Epidermal melanocyte (primary cell): ENCODE results near the gene TVP23A.

ENCODE experiments used
- DNase-seq: peaks from one replicate; pipeline ENCODE4 v3.0.0; 2011; ENCODE audit warnings: low spot score; ENCODE audit not compliant: insufficient read length

TVP23A gene

GRCh38 chr16:10817963-10818941, at the start of gene TVP23A:
TSS of gene TVP23A (minus strand) at chr16:10818794. CDS start at chr16:10818493, 301 bp downstream.
- DNase-seq, result no peak

DNA sequence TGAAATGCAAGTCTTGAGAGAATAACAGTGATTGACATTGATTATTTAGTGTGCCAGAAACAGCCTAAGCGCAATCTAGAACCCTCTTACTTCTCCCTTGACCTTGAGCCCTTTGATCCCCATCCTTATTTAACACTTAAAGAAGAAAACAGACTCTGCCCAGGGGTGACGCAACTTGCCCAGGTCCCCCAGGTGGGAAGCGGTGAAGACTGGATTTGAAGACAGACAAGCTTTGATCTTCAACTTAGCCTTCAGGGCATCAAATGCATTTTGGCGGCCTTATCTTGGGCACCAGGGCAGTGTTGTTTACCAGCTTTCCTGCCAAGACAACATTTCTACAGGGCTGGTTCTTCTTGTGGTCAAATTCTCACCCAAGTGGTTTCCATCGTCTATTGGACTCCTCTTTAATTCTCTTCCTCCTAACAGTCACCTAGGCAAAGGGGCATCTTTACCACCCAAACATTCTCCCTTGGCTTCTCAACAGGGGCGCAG, 49.6 kb upstream of the TVP23A start:
- DNase-seq, result no peak

DNA sequence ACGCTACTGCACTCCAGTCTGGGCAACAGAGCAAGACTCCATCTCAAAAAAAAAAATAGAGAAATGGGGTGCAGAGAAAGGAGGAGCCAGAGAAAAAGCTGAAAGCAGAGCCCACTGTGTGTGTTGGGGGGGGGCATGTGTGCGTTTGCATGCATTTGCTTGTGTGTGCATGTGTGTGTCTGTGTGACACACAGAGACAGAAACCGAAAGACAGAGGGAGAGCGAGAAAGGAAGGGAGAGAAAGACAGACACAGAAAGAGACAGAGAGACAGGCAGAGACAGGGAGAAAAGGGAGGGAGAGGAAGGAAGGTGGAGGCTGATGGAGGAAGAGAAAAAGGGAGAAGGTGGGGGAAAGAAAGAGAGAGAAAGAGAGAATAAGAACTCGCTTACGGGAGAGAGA, 48.6 kb upstream of the TVP23A start:
- DNase-seq, result no peak

DNA sequence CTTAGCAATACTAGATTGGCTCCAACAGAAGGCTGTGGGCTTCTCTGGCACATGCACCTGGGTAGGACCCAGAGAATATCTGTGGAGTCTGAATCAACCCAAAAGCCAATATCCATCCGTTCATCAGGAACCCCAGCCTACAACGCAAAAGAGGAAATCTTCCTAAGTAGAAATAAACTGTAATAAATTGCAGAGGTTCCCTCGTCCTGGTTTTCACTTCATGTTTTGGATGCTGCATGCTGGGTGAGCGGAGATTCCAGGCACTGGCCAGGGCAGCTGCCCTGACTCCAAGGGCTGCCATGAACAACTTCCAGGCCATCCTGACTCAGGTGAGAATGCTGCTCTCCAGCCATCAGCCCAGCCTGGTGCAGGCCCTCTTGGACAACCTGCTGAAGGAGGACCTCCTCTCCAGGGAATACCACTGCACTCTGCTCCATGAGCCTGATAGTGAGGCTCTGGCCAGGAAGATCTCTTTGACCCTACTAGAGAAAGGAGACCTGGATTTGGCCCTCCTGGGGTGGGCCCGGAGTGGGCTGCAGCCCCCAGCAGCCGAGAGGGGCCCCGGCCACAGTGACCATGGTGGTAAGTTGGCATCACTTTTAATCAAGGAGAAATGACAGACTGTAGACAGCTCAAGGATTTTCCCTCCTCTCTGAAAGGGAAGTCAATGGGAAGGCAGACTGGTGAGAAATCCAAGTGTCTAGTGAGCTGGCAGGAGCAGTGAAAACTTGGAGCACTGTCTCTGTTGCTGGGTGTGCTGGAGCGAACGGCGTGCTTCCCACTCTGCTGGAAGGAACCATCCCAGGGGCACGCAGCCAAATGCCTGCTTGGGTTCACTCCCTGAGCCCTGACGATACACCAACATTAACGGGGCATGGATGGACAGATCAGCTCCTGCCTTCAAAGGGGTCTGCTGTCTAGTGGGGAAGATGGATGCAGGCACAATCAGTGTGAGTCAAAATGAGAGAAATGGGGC, 47.7 kb upstream of the TVP23A start:
- DNase-seq, result no peak

GRCh38 chr16:10862438-10862837, 43.8 kb upstream of the TVP23A start:
- DNase-seq, result no peak

DNA sequence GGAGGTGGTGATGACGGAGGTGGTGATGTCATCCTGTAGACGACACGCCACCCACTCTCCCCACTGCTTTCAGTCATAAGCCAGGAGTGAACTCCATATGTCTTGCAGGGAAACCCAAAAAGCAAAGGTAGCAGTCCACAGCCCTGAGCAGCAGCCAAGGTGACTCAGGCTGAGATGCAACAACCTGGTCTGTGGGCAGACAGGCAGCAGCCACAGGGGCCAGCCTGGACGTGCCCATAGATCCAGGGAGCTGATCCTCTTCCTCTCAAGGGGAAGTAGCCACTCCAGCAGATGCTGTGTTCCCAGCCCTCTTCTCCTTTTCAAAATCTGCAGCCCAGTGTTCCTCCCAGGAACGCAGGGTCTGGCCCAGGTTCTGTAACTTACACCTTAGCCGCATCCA, 41.1 kb upstream of the TVP23A start:
- no peak for DNase-seq

- no peak for DNase-seq
Observed at GRCh38 chr16:10859020-10859419, 40.4 kb upstream of the TVP23A start.

DNA sequence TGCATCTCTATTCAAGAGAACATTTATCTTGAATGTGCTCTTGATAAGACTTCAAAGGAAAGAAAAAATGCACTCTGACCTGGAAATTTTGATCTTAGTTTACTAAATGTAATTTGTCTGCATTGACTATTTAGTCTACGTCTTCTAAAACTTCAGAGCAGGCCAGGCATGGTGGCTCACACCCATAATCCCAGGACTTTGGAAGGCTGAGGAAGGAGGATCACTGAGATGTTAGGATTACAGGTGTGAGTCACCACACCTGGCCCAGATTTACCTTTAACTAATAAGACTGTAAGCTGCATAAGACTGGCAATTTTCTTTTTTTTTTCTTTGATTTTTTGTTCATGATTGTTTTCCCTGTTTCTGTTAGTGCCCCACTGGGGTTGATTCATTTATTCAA, 39.6 kb upstream of the TVP23A start:
- no peak for DNase-seq

DNA sequence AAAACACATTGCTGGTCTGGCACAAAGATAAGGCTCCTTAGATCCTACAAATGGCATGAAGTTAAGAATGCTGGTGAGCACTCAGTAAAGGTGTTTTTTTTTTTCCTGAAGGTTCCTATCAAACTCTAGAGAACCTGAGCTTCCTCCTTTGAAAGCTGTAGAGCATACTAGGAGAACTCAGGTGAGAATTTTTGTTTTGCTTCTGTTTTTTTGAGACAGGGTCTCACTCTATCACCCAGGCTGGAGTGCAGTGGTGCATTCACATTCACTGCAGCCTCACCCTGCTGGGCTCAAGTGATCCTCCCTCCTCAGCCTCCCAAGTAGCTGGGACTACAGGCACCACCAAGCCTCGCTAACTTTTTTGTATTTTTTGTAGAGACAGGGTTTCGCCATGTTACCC, 37.4 kb upstream of the TVP23A start:
- DNase-seq, result no peak

DNA sequence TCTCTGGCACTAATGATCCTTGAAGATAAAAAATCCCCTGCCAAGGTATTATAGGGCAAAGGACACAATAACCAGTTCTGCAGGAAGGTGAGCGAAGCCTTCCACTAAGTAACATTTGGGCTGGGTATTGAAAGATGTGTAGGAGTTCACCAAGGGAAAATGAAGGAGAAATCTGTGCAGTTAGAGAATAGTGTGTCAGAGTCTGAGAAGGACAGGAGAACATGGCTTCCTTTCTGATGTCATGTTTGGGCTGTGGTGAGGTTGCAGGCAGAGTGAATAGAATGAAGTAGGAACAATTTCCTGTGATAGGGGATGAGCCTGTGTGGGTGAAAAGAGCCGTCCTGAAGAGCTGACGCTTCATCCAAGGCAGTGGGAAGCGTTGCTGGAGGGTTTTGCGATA, 34.4 kb upstream of the TVP23A start:
- no peak for DNase-seq

GRCh38 chr16:10852286-10852685, 33.7 kb upstream of the TVP23A start:
- DNase-seq, result no peak

- DNase-seq, result no peak
Observed at GRCh38 chr16:10851512-10851911, 32.9 kb upstream of the TVP23A start.

- DNase-seq, result no peak
Observed at GRCh38 chr16:10850478-10850850, 31.9 kb upstream of the TVP23A start.

DNA sequence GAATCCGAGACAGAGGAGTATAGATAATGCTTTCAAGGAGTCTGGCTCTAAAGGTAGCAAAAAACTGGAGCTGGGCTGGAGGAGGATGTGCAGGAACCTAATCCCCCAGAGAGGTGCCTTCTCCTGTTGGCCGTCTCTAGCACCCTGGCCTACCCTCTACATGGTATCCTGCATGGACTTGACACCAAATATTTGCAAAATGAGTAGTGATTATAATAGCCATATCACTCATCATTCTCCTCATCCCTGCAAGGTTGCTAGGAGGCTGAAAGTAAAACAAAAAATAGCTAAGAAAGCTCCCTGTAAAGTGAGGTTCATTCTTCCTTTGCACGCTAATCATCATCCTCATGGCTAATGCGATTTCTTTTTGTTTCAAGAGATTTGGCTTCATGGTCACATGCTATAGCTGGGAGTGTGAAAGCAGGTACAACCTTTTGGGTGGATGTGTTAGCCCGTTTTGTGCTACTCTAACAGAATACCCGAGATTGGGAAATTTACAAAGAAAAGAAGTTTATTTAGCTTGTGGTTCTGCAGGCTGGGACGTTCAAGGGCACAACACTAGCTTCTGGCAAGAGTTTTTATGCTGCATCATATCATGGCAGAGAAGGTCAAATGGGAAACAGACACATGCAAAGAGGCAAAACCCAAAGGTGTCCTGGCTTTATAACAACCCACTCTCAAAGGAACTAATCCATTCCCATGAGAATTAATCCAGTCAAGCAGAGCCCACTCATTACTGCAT, 31.3 kb upstream of the TVP23A start:
- DNase-seq, result no peak

DNA sequence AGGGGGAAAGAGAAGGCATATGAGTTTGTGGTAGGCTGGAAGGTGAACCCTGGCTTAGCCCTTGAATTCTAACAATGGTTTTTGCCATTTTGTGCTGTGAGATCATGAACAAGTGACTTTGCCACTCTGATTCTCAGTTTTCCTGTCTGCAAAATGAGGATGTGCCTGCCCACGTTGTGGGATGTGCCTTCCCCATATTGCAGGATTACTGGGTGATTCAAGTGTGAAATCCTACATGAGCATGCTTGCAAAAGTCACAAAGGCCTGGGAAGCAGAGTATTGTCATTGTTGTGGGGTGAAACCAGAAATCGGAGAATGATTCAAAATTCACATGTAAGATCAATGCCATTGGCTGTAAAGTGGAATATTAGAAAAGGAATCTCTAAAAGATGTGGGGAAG, 28.6 kb upstream of the TVP23A start:
- DNase-seq, result no peak

- DNase-seq, result no peak
Observed at GRCh38 chr16:10846213-10846998, 27.8 kb upstream of the TVP23A start.

GRCh38 chr16:10840703-10841102, 22.1 kb upstream of the TVP23A start:
- DNase-seq, result no peak

DNA sequence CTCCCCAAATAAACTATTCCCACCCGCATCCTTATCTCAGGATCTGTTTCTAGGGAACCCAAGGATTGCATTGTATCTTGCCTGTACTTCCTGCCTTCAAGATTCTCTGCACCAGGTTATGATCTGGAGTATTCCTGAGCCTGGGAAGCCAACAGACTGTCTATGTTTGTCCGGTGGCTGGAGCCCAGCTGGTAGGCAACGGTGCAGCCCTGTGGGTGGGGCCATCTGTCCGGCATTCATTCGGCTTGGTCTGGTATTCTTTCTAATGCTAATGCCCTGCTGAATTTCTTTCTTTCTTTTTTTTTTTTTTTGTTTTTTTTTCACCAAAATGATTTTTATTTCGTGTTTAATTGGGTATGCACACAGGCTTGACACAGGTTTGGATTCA, 20.7 kb upstream of the TVP23A start:
- DNase-seq, result no peak

- DNase-seq, result no peak
Observed at GRCh38 chr16:10838621-10839278, 20.2 kb upstream of the TVP23A start.
